ENCODE measurements around the gene SLC2A13. TPM values are rescaled to one million over a fixed set of nuclear protein-coding genes. Genes with fewer than 3 reads are reported as not detected.

The SLC2A13 gene
- total and polyA plus RNA-seq, 2 donors (not counting 3 experiments of a cell fraction or from before 2014, with no cell fraction given) = 1.2 to 4.9 TPM

DNA sequence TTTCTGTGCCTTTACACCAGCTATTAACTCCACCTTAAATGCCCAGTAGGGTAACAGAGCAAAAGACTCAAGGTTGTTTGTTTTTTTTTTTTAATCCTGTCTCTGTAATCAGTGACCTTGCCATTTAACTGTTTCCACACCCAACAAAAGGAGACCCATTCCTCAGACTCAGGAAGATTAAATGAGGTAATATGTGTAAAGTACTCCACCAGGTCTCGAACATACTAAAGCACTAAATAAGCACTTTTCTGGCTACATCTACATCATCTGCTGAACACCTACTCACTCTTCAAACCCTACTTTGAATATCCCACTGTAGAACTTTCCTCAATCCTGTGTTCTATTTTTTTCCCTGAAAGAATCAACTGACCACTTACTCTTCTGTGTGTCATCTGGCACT is 4.1 kb downstream of the SLC2A13 start:
- ChIA-PET POLR2A (no interaction called here), CTCF (interaction anchor here (1.2 kb wide), 1 partner anchor 10 kb away, joined by 3 read pairs; no protein-coding TSS in a partner anchor)
- FAIRE-seq (no peak), DNase-seq (ENCODE audit: low read depth, low spot score) (no peak)
- dilution Hi-C loops (cut with MboI; ENCODE audit: extremely low pct_ligation_motif_present, low sequenced_read_pairs) = no loop called here
- Histone ChIP-seq H3K27me3 (ENCODE audit: control insufficient read depth in 2 of 2, insufficient read depth in 2 of 2, low read length in 2 of 2) (no peaks in the 10 kb centered on the region), H3K9me3 (replicated peaks; ENCODE audit: control insufficient read depth, insufficient read depth, low read length) (no peaks in the 10 kb centered on the region), H3K9ac (replicated peaks; ENCODE audit: extremely low read depth, insufficient read depth, low read length) (no peak overlapping the region), H3K36me3 (ENCODE audit: control insufficient read depth in 2 of 2, extremely low read depth in 1 of 2, insufficient read depth in 2 of 2, low read length in 2 of 2) (no peaks in the 10 kb centered on the region), H2AFZ (ENCODE audit: low read depth, low read length) (no peak overlapping the region), H3K4me2 (ENCODE audit: insufficient read depth, low read length) (no peak overlapping the region), H3K4me1 (ENCODE audit: control insufficient read depth, extremely low read depth, insufficient read depth, low read length) (peaks cover 9% of the 10 kb centered on the region), H3K9me1 (replicated peaks; ENCODE audit: control insufficient read depth, extremely low read depth, insufficient read depth, low read length) (peaks cover 4% of the 10 kb centered on the region), H3K4me3 (replicated peaks in 1 of 3; ENCODE audit: insufficient read depth in 1 of 3, low read depth in 1 of 3, low read length in 3 of 3) (no peak overlapping the region), H3K79me2 (ENCODE audit: control insufficient read depth, insufficient read depth, low read length) (no peaks in the 10 kb centered on the region), H4K20me1 (replicated peaks; ENCODE audit: control insufficient read depth, extremely low read depth, insufficient read depth, low read length) (no peaks in the 10 kb centered on the region), H3K27ac (ENCODE audit: insufficient read depth, low read depth, low read length) (no peak overlapping the region)
- BruUV-seq (replicated peaks) = no TSS peak
- intact Hi-C loops (cut with micrococcal nuclease) = loop anchor here (10.0 kb wide), 1 partner anchor 787 kb away; no protein-coding TSS in a partner anchor
- TF ChIP-seq, protein P1, sequence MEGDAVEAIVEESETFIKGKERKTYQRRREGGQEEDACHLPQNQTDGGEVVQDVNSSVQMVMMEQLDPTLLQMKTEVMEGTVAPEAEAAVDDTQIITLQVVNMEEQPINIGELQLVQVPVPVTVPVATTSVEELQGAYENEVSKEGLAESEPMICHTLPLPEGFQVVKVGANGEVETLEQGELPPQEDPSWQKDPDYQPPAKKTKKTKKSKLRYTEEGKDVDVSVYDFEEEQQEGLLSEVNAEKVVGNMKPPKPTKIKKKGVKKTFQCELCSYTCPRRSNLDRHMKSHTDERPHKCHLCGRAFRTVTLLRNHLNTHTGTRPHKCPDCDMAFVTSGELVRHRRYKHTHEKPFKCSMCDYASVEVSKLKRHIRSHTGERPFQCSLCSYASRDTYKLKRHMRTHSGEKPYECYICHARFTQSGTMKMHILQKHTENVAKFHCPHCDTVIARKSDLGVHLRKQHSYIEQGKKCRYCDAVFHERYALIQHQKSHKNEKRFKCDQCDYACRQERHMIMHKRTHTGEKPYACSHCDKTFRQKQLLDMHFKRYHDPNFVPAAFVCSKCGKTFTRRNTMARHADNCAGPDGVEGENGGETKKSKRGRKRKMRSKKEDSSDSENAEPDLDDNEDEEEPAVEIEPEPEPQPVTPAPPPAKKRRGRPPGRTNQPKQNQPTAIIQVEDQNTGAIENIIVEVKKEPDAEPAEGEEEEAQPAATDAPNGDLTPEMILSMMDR (IDR thresholded peaks at IDR 0.05; ENCODE audit: extremely low read depth in 1 of 2, insufficient read depth in 1 of 2, low read depth in 1 of 2, low read length in 2 of 2) = no peak
- TF ChIP-seq FOS (IDR thresholded peaks at IDR 0.05; ENCODE audit: borderline replicate concordance, insufficient read depth, low read length) (no peak), POLR2A (IDR thresholded peaks at IDR 0.05; ENCODE audit: low read depth, low read length) (no peak)
- TF ChIP-seq, protein P2, sequence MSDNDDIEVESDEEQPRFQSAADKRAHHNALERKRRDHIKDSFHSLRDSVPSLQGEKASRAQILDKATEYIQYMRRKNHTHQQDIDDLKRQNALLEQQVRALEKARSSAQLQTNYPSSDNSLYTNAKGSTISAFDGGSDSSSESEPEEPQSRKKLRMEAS (IDR thresholded peaks at IDR 0.05; ENCODE audit: insufficient read depth, insufficient read length) = no peak

DNA sequence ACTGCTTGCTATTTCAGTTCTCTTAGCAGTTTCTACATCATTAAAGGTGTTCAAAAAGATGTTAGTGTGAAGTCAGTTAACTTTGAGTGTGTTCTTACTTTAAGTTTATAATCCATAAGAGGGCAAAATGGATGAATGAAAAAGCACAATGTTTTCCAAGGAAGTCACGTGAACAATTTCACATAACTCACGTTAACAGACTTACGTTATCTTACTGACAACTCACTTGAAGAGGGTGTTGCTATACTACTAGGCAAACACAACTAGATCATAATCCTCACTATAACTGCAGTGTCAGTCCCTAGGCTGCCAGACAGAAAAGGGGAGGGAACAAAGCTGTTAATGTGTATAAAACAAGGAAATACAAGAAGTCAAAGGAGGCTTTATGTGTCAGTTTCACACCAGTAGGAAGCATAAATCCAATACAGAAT is 6.4 kb downstream of the SLC2A13 start:
- Histone ChIP-seq H3K4me2 (ENCODE audit: insufficient read depth, low read length) (no peak overlapping the region), H3K4me1 (ENCODE audit: control insufficient read depth, extremely low read depth, insufficient read depth, low read length) (peaks cover 3% of the 10 kb centered on the region), H3K9ac (replicated peaks; ENCODE audit: extremely low read depth, insufficient read depth, low read length) (no peak overlapping the region), H3K4me3 (replicated peaks in 1 of 3; ENCODE audit: insufficient read depth in 1 of 3, low read depth in 1 of 3, low read length in 3 of 3) (no peak overlapping the region), H3K36me3 (ENCODE audit: control insufficient read depth in 2 of 2, extremely low read depth in 1 of 2, insufficient read depth in 2 of 2, low read length in 2 of 2) (no peaks in the 10 kb centered on the region), H3K79me2 (ENCODE audit: control insufficient read depth, insufficient read depth, low read length) (no peaks in the 10 kb centered on the region), H3K27ac (ENCODE audit: insufficient read depth, low read depth, low read length) (no peak overlapping the region), H2AFZ (ENCODE audit: low read depth, low read length) (no peak overlapping the region), H3K9me3 (replicated peaks; ENCODE audit: control insufficient read depth, insufficient read depth, low read length) (no peaks in the 10 kb centered on the region), H3K9me1 (replicated peaks; ENCODE audit: control insufficient read depth, extremely low read depth, insufficient read depth, low read length) (peaks cover 4% of the 10 kb centered on the region), H3K27me3 (ENCODE audit: control insufficient read depth in 2 of 2, insufficient read depth in 2 of 2, low read length in 2 of 2) (no peaks in the 10 kb centered on the region), H4K20me1 (replicated peaks; ENCODE audit: control insufficient read depth, extremely low read depth, insufficient read depth, low read length) (no peaks in the 10 kb centered on the region)
- FAIRE-seq (no peak), DNase-seq (ENCODE audit: low read depth, low spot score) (peak; percentile 8)
- intact Hi-C loops (cut with micrococcal nuclease) = no loop called here
- ChIA-PET CTCF (interaction anchor here (1.0 to 2.7 kb wide), 2 partner anchors 19 to 88 kb away, joined by 4 to 10 read pairs; no protein-coding TSS in a partner anchor), POLR2A (no interaction called here)
- no TSS peak for BruUV-seq (replicated peaks)
- TF ChIP-seq MYC (IDR thresholded peaks at IDR 0.05; ENCODE audit: low read depth, low read length) (no peak), EZH2 (IDR thresholded peaks at IDR 0.05; ENCODE audit: borderline replicate concordance, low read depth, low read length, severe bottlenecking) (no peak), GATA2 (IDR thresholded peaks at IDR 0.05; ENCODE audit: insufficient read depth, insufficient read length, low read depth, low read length) (no peak), JUN (IDR thresholded peaks at IDR 0.05; ENCODE audit: borderline replicate concordance, insufficient read depth, insufficient read length, low read depth) (no peak), POLR2AphosphoS5 (IDR thresholded peaks at IDR 0.05; ENCODE audit: insufficient read depth, low read depth, low read length) (no peak), POLR2A (IDR thresholded peaks at IDR 0.05; ENCODE audit: low read depth, low read length) (no peak), FOS (IDR thresholded peaks at IDR 0.05; ENCODE audit: borderline replicate concordance, insufficient read depth, low read length) (no peak)
- TF ChIP-seq, protein P1 (IDR thresholded peaks at IDR 0.05; ENCODE audit: extremely low read depth in 1 of 2, insufficient read depth in 1 of 2, low read depth in 1 of 2, low read length in 2 of 2) = no peak
- TF ChIP-seq, protein P2 (IDR thresholded peaks at IDR 0.05; ENCODE audit: insufficient read depth, insufficient read length) = no peak
- dilution Hi-C loops (cut with MboI; ENCODE audit: extremely low pct_ligation_motif_present, low sequenced_read_pairs) = no loop called here
